Measurements from ENCODE around the gene PADI2. TPM values are rescaled to one million over a fixed set of nuclear protein-coding genes. Genes with fewer than 3 reads are reported as not detected.

PADI2 gene
- total and polyA plus RNA-seq, 2 of the 8 experiments (the other 6 are each of a cell fraction or from before 2014, with no cell fraction given): 1.6 to 7.5 TPM

DNA sequence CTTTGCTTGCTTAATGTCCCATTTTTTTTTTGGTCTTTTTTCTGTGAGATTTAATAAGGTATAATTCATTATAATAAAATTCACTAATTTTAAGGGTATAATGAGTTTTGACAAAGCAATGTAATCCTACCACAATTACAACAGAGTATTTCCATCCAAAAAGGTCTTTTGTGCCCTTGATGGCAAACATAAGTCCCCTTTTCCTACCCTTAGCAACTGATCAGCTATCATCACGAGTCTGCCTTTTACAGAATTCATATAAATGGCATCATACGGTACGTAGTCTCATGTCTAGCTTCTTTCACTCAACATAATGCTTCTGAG lies 73.0 kb downstream of the PADI2 start:
- no peak overlapping the region for H3K9ac ChIP-seq (replicated peaks in 1 of 4; ENCODE audit: extremely low read depth in 1 of 4, low read depth in 3 of 4, low read length in 3 of 4)
- H3K23me2 ChIP-seq (ENCODE audit: low read depth, low read length): no peaks in the 10 kb centered on the region
- 87% methylated on average over 3 of the region's 3 CpGs; no CpG with 5 or more reads in 1 of the 2 experiments for WGBS, 2 experiments (ENCODE audit: extremely low coverage in 1 of 2, insufficient coverage in 1 of 2, insufficient read length in 1 of 2, insufficient replicate concordance in 2 of 2, low coverage in 1 of 2, low lambda C conversion rate in 2 of 2, missing lambda C conversion rate in 1 of 2)
- peaks cover 0 to 28% of the 10 kb centered on the region in 2 experiments; a peak in 2 of 4 replicates for H3K79me2 ChIP-seq (ENCODE audit: control insufficient read depth in 1 of 2, insufficient read depth in 2 of 2, low read length in 2 of 2)
- no peak for TF ChIP-seq CHD2 (IDR thresholded peaks at IDR 0.05; ENCODE audit: low read length)
- no peak for TF ChIP-seq SIRT6 (IDR thresholded peaks at IDR 0.05; ENCODE audit: low read length)
- TF ChIP-seq SP2 (IDR thresholded peaks at IDR 0.05; ENCODE audit: low read length): no peak
- POLR2A ChIA-PET (ENCODE audit: partially characterized antibody): interaction anchor here (0.9 to 1.3 kb wide), 3 partner anchors 24 to 99 kb away, joined by 3 to 4 read pairs (median 3); no protein-coding TSS in a partner anchor
- no peak overlapping the region for H2BK5ac ChIP-seq (ENCODE audit: low read depth, low read length)
- no peak overlapping the region for H2AFZ ChIP-seq (ENCODE audit: low read length)
- H4K20me1 ChIP-seq (replicated peaks in 1 of 2; ENCODE audit: control insufficient read depth in 1 of 2, insufficient read depth in 2 of 2, low read length in 2 of 2): peaks cover 0 to 1% of the 10 kb centered on the region in 2 experiments
- no peak overlapping the region for H3K4me3 ChIP-seq (ENCODE audit: extremely low read depth in 1 of 4, insufficient read depth in 2 of 4, low read depth in 3 of 4, low read length in 4 of 4)
- FAIRE-seq: no peak
- no peak overlapping the region for H3K18ac ChIP-seq (ENCODE audit: extremely low read depth, low read length)
- H3K9me3 ChIP-seq (ENCODE audit: insufficient read depth in 2 of 2, low read depth in 1 of 2, low read length in 1 of 2): no peaks in the 10 kb centered on the region
- CTCF ChIA-PET (ENCODE audit: partially characterized antibody): interaction anchor here (0.6 to 7.0 kb wide), 30 partner anchors 9 to 556 kb away, joined by 3 to 95 read pairs (median 4); partner anchors contain the start of gene ATP13A2
- no peak overlapping the region for H2AK5ac ChIP-seq (ENCODE audit: low read depth, low read length)
- no peaks in the 10 kb centered on the region for H3K27me3 ChIP-seq (replicated peaks in 1 of 4; ENCODE audit: control insufficient read depth in 3 of 4, extremely low read depth in 1 of 4, insufficient read depth in 3 of 4, low read length in 3 of 4)
- no peak overlapping the region for H2BK20ac ChIP-seq (ENCODE audit: low read length)
- H3K4me2 ChIP-seq (ENCODE audit: insufficient read depth in 1 of 2, low read depth in 2 of 2, low read length in 2 of 2): no peak overlapping the region
- no peak overlapping the region for H3K14ac ChIP-seq (ENCODE audit: insufficient read length)
- peaks cover 2% of the 10 kb centered on the region; the same call in 1 of the 2 replicates for H3K79me1 ChIP-seq (ENCODE audit: low read depth, low read length)
- no peak overlapping the region for H2BK15ac ChIP-seq (ENCODE audit: low read length)
- H3K36me3 ChIP-seq (ENCODE audit: control insufficient read depth in 2 of 4, insufficient read depth in 4 of 4, low read length in 3 of 4): peaks cover 8 to 36% (median 19%) of the 10 kb centered on the region in 4 experiments
- no peak overlapping the region for H3K23ac ChIP-seq (ENCODE audit: insufficient read length)
- H3K4ac ChIP-seq (replicated peaks; ENCODE audit: insufficient read length, low read depth, low read length): no peak overlapping the region
- no peaks in the 10 kb centered on the region for H3K4me1 ChIP-seq (replicated peaks in 1 of 4; ENCODE audit: control insufficient read depth in 3 of 4, insufficient read depth in 4 of 4, low read length in 3 of 4)
- no peak for DNase-seq (ENCODE audit: low read depth in 1 of 2, low spot score in 2 of 2)
- H2BK120ac ChIP-seq (replicated peaks; ENCODE audit: low read depth, low read length): no peak overlapping the region
- H4K5ac ChIP-seq (ENCODE audit: insufficient read length, low read depth, low read length): no peak overlapping the region
- H4K91ac ChIP-seq (replicated peaks; ENCODE audit: insufficient read length, low read length): no peak overlapping the region
- H4K8ac ChIP-seq (ENCODE audit: extremely low read depth, insufficient read depth, low read length): no peak overlapping the region
- no peak overlapping the region for H3K27ac ChIP-seq (ENCODE audit: low read depth, low read length)
- no peak overlapping the region for H2BK12ac ChIP-seq (ENCODE audit: low read depth, low read length)
- no peak overlapping the region for H3K56ac ChIP-seq (replicated peaks; ENCODE audit: insufficient read length, low read depth, low read length)
